HL-60 (cell line): Measurements from ENCODE around the gene ZAP70.

Source experiments
- DNase-seq, 2 experiments: peaks; one replicate each; pipeline ENCODE4 v3.0.0-alpha.2; 2010 to 2020; ENCODE audit warnings: low read depth in 1 of 2, low spot score in 1 of 2
- H3K27ac ChIP-seq: fragments of 250-450 bp; sonication (Bioruptor Pico); replicated peaks from 2 replicates; pipeline ENCODE4 v1.5.1; 2020; ENCODE audit warnings: mild to moderate bottlenecking, moderate library complexity
- H3K27me3 ChIP-seq: fragments of 250-450 bp; sonication (Bioruptor Pico); 2 replicates; pipeline ENCODE4 v1.5.1; 2021; ENCODE audit warnings: mild to moderate bottlenecking, moderate library complexity; ENCODE audit not compliant: insufficient read depth, poor library complexity, severe bottlenecking
- H3K4me3 ChIP-seq: replicated peaks from 2 replicates; pipeline ENCODE4 v1.5.1; 2011; ENCODE audit warnings: mild to moderate bottlenecking, control low read depth, low read length; ENCODE audit not compliant: insufficient read depth
- GABPA ChIP-seq: IDR thresholded peaks from 2 replicates; pipeline ENCODE4 v1.6.1; 2012; ENCODE audit warnings: low read depth
- POLR2AphosphoS5 ChIP-seq: IDR thresholded peaks from 2 replicates; pipeline ENCODE4 v1.6.1; 2012; ENCODE audit warnings: low read depth
- SPI1 ChIP-seq: IDR thresholded peaks from 2 replicates; pipeline ENCODE4 v1.6.1; 2012; ENCODE audit warnings: low read depth, mild to moderate bottlenecking, borderline replicate concordance
- TF ChIP-seq, protein P1 (sequence below): IDR thresholded peaks from 2 replicates; pipeline ENCODE4 v1.6.1; 2012; ENCODE audit warnings: low read depth; ENCODE audit not compliant: insufficient replicate concordance
- TF ChIP-seq, protein P2 (sequence below): IDR thresholded peaks from one replicate; pipeline ENCODE4 v1.5.1; 2011; ENCODE audit warnings: low read length, control low read depth, inconsistent platforms; ENCODE audit not compliant: insufficient read depth

The ZAP70 gene

DNA sequence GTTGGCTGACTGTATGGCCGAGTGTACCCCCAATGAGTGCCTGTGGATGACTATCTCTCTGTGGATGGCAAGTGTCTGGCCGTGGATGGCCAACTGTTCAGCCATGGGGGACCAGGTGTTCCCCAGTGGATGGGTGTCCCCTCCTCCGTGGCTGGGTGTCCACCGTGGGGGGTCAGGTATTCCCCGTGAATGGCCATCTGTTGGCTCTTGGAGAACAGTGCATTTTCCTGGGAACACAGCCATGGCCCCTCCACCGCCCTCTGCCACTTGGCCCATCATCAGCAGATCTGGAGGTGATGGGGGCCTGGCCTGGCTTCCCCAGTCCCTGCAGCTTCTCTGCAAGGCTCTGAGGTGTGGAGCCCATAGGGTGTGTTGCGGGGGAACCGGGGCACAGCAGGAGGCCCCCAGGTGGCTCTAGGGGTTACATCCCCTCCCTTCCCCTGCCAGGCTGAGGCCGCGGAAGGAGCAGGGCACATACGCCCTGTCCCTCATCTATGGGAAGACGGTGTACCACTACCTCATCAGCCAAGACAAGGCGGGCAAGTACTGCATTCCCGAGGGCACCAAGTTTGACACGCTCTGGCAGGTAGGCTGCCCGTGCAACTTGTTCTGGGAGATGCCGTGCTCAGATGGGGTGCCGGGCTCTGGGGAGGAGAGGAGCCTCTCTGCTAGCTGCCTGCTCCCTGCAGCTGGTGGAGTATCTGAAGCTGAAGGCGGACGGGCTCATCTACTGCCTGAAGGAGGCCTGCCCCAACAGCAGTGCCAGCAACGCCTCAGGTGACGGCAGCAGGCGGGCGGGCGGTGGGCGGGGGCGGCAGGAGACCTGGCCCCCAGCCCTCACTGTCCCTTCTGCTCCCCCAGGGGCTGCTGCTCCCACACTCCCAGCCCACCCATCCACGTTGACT, 19.3 kb downstream of the ZAP70 start:
- Histone ChIP-seq H3K27me3 (no peaks in the 10 kb centered on the region), H3K27ac (no peak overlapping the region), H3K4me3 (no peak overlapping the region)
- no peak for DNase-seq
- TF ChIP-seq SPI1 (no peak), POLR2AphosphoS5 (no peak), GABPA (no peak)
- TF ChIP-seq, protein P1, sequence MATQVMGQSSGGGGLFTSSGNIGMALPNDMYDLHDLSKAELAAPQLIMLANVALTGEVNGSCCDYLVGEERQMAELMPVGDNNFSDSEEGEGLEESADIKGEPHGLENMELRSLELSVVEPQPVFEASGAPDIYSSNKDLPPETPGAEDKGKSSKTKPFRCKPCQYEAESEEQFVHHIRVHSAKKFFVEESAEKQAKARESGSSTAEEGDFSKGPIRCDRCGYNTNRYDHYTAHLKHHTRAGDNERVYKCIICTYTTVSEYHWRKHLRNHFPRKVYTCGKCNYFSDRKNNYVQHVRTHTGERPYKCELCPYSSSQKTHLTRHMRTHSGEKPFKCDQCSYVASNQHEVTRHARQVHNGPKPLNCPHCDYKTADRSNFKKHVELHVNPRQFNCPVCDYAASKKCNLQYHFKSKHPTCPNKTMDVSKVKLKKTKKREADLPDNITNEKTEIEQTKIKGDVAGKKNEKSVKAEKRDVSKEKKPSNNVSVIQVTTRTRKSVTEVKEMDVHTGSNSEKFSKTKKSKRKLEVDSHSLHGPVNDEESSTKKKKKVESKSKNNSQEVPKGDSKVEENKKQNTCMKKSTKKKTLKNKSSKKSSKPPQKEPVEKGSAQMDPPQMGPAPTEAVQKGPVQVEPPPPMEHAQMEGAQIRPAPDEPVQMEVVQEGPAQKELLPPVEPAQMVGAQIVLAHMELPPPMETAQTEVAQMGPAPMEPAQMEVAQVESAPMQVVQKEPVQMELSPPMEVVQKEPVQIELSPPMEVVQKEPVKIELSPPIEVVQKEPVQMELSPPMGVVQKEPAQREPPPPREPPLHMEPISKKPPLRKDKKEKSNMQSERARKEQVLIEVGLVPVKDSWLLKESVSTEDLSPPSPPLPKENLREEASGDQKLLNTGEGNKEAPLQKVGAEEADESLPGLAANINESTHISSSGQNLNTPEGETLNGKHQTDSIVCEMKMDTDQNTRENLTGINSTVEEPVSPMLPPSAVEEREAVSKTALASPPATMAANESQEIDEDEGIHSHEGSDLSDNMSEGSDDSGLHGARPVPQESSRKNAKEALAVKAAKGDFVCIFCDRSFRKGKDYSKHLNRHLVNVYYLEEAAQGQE = no peak
- TF ChIP-seq, protein P2, sequence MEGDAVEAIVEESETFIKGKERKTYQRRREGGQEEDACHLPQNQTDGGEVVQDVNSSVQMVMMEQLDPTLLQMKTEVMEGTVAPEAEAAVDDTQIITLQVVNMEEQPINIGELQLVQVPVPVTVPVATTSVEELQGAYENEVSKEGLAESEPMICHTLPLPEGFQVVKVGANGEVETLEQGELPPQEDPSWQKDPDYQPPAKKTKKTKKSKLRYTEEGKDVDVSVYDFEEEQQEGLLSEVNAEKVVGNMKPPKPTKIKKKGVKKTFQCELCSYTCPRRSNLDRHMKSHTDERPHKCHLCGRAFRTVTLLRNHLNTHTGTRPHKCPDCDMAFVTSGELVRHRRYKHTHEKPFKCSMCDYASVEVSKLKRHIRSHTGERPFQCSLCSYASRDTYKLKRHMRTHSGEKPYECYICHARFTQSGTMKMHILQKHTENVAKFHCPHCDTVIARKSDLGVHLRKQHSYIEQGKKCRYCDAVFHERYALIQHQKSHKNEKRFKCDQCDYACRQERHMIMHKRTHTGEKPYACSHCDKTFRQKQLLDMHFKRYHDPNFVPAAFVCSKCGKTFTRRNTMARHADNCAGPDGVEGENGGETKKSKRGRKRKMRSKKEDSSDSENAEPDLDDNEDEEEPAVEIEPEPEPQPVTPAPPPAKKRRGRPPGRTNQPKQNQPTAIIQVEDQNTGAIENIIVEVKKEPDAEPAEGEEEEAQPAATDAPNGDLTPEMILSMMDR = no peak

DNA sequence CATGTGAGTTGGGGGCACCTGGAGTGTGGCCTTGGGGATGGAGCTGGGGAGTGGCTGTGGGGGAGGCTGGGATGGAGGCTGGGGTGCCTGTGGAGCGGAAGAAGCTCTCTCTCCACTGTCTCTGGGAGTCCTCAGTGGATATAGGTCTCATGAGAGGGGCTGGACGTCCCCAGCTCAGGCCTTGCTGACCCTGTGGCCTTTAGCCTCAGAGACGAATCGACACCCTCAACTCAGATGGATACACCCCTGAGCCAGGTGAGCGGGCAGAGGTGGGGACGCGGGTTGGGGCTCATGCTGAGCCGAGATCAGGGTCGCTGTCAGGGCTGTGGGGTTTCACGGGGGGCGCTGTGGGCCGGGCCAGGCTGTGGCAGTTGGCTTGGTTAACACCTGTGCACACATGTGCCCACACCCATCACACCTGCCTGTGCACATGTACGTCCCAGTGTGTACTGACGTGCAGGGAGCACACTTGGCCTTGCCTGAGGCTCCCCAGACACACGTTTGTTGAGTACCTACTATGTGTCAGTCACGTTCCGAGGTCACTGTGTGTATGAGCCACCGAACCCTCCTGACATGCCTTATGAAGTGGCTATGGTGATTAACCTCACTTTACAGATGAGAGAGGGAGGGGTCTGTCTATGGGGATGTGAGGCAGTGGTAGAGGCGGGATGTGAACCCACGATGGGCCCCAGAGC, 20.1 kb downstream of the ZAP70 start:
- no peaks in the 10 kb centered on the region for H3K27me3 ChIP-seq
- no peak overlapping the region for H3K27ac ChIP-seq
- H3K4me3 ChIP-seq = no peak overlapping the region
- no peak for DNase-seq
- TF ChIP-seq SPI1 = no peak
- TF ChIP-seq, protein P2 = no peak
- TF ChIP-seq GABPA = no peak
- no peak for TF ChIP-seq POLR2AphosphoS5
- TF ChIP-seq, protein P1 = no peak

DNA sequence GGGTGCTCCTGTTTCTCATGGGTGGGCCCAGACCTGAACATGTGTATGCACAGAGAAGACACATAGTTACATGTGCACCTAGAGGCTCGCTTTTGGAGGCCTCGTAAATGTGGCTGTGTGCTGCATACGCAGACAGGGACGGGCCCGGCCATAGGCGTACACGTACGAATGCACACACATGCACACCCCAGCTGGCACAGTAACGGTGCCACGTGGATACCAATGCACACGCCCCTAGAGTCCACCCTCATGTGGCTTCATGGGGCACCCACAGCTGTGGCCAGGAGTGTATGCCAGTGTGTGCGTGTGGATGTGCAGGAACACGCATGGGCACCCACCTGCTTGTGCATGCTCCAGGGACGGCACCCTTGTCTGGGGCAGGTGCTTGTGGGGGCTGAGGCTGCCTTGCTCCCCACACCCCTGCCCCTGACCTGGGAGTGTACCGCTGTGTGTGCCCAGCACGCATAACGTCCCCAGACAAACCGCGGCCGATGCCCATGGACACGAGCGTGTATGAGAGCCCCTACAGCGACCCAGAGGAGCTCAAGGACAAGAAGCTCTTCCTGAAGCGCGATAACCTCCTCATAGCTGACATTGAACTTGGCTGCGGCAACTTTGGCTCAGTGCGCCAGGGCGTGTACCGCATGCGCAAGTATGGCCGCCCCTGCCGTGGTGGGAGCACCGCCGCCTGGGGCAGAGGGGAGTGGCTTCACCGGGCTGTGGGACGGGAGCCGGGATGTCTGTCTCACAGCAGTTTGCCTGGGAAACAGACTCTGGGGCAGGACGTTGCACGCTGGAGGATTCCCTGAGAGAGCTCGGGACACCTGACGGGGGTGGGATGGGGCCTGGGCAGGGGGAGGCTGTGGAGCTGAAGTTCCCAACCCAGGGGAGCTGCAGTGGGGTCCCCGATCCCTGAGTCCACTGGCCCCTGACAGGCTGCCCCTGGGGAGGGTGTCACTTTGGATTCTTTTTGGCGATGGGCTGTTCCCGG, 21.0 kb downstream of the ZAP70 start:
- no peak for DNase-seq
- Histone ChIP-seq H3K4me3 (no peak overlapping the region), H3K27me3 (no peaks in the 10 kb centered on the region), H3K27ac (no peak overlapping the region)
- TF ChIP-seq SPI1 = no peak
- TF ChIP-seq, protein P1 = no peak
- TF ChIP-seq, protein P2 = no peak
- no peak for TF ChIP-seq GABPA
- no peak for TF ChIP-seq POLR2AphosphoS5
